ENCODE measurements around the gene KRTAP10-7.
"Not testable (repeated sequence)": the region's sequence is repeated elsewhere in the genome, so short reads cannot be mapped to it uniquely, and the experiment has no call there.

The KRTAP10-7 gene, protein sequence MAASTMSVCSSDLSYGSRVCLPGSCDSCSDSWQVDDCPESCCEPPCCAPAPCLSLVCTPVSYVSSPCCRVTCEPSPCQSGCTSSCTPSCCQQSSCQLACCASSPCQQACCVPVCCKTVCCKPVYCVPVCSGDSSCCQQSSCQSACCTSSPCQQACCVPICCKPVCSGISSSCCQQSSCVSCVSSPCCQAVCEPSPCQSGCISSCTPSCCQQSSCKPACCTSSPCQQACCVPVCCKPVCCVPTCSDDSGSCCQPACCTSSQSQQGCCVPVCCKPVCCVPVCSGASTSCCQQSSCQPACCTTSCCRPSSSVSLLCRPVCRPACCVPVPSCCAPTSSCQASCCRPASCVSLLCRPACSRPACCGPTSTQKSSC

DNA sequence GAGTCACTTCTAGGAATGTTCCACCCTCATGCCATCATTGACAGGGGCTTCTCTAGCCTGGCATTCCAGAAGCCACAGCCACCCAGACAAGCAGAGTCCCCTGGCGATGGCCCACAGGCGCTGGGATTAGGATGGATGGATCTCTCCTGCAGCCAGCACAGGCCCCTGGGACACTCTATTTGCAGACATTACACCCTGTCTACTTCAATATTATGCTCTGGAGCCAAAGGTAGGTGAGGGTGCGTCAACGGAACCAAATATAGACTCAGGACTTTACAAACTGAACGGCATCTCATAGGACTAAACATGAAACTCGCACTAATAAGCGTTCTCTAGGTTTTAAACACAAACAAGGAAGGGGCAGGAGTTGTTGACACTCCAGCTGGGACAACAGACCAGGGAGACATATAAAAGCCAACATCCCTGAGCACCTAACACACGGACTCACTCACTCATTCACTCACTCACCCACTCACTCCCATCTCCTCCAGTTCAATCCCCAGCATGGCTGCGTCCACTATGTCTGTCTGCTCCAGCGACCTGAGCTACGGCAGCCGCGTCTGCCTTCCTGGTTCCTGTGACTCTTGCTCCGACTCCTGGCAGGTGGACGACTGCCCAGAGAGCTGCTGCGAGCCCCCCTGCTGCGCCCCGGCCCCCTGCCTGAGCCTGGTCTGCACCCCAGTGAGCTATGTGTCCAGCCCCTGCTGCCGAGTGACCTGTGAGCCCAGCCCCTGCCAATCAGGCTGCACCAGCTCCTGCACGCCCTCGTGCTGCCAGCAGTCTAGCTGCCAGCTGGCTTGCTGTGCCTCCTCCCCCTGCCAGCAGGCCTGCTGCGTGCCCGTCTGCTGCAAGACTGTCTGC lies at the start of gene KRTAP10-7:
Gene KRTAP10-7 (plus strand): TSS at position 480 of the 861 bp plus-strand sequence. CDS start 25 bp downstream, at position 505.
- DNase-seq (ENCODE audit: low spot score), result not testable (repeated sequence)

DNA sequence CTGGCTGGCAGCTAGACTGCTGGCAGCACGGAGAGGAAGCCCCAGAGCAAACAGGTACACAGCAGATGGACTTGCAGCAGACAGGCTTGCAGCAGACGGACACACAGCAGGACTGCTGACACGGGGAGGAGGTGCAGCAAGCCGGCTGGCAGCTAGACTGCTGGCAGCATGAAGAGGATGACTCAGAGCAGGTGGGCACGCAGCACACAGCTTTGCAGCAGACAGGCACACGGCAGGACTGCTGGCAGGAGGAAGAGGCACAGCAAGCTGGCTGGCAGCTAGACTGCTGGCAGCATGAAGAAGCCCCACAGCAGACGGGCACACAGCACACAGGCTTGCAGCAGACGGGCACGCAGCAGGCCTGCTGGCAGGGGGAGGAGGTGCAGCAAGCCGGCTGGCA lies 49.6 kb upstream of the KRTAP10-7 start:
- DNase-seq (ENCODE audit: low spot score), result no peak

DNA sequence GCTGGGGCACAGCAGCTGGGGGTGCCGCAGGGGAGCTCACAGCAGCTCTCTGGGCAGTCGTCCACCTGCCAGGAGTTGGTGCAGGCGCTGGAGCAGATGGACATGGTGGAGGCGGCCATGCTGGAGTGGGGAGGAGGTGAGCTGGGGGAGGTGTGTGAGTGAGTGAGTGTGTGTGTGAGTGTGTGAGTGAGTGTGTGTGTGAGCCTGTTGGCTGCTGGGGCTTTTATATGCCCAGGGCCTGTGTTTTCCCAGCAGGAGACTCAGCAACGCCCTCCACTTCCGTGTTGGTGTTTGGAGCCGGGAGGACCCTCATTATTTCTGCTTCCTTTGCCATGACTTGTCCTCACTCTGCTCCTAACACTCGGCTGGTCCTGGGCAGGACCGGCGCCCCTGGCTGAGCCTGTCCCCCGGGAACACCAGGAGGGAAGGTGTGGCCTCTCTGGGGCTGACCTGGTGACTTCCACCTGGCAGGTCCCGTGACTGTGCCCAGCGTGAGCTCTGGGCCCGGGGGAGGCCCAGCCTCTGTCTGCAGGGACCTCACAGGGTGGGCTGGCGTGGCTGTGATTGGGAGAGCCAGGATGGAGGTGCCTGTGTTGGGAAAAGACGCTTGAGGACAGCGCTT lies 48.9 kb upstream of the KRTAP10-7 start, which contains the start of gene KRTAP10-2:
Gene KRTAP10-2 (minus strand): TSS at position 166 of the 622 bp plus-strand sequence. CDS start 47 bp downstream, at position 119.
- no peak for DNase-seq (ENCODE audit: low spot score)

DNA sequence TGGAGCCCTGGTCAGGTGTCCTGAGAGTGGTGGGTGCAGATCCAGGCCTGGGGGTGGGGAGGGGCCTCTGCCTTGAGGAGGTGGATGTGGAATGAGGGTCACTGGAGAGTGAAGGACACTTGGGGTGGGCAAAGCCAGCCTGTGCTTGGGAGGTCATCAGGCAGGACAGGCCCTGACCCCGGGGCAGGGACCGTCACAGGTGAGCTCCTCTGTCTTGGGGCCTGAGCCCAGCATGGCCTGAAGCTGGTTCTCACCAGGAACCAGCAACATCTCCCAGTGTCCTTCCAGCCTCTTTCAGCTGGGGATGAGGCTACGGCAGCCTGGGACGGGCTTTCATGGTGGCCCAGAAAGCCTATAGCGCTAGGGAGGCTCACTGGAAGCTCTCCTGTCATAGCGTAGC lies 48.3 kb upstream of the KRTAP10-7 start:
- no peak for DNase-seq (ENCODE audit: low spot score)

DNA sequence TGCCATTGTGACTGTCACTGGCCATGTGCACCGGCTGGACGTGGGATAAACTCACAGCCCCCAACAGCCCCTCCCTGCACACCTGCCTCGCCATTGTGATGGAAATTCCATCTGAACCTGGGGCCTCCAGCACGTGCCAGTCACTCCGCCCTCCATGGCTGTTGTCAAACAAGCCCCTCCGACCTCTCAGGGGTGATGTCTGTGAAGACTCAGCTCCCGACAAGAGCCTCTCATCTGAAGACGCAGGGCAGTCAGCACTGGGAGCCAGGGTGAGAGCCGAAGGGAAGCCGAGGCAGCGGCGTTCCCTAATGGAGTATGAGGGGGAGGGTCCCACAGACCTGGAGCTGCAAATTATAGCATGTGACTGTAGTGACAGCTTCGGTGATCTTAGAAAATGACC lies 47.7 kb upstream of the KRTAP10-7 start:
- no peak for DNase-seq (ENCODE audit: low spot score)

DNA sequence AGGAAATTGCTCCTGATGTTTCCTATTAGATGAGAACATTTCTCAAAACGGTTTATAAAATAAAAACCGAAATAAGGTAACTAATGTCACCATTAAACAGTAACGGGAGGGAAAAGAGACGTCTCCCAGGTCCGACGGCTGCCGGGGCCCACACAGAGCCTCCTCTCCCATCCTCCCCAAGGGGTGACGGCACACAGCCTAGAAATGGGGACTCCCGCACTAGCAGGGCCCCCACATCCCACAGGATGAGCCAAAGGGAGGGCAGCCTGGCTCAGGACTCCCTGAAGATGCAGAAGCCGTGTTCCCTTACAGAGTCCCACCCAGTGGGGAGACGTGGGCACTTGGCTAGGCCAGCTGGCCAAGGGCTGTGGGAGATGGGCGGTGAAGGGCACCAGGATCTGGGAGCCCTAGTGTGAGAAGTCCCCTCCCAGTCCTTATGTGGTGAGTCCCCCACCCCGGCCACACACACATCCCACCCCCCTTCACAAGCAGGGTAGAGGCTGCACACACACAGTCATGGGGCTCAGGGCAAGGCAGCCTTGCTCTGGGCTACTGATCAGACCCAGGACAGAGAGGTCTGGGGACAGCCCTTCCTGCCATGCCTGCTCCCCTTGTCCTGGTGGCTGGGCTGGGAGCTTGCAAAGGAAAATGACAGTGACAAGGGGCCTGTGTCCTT lies 45.1 kb upstream of the KRTAP10-7 start:
- no peak for DNase-seq (ENCODE audit: low spot score)

DNA sequence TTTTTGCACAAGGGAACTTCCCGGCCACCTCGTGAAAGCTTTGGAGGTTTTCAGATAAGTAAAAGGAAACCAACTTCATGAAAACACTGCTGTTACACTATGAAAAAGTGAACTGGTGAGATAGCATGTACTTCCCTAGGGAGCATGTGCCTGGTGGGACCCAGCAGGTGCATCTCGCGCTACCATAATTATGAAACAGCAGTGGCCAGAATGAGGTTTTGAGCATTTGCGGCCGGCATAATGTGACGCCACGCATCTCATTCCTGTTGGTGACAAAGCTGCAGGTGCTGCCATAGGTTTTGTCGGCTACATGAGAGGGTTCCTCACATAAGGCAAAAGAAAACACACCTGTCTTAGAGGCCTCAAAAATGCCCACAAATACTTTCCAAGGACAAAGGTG lies 43.5 kb upstream of the KRTAP10-7 start:
- DNase-seq (ENCODE audit: low spot score), result no peak

DNA sequence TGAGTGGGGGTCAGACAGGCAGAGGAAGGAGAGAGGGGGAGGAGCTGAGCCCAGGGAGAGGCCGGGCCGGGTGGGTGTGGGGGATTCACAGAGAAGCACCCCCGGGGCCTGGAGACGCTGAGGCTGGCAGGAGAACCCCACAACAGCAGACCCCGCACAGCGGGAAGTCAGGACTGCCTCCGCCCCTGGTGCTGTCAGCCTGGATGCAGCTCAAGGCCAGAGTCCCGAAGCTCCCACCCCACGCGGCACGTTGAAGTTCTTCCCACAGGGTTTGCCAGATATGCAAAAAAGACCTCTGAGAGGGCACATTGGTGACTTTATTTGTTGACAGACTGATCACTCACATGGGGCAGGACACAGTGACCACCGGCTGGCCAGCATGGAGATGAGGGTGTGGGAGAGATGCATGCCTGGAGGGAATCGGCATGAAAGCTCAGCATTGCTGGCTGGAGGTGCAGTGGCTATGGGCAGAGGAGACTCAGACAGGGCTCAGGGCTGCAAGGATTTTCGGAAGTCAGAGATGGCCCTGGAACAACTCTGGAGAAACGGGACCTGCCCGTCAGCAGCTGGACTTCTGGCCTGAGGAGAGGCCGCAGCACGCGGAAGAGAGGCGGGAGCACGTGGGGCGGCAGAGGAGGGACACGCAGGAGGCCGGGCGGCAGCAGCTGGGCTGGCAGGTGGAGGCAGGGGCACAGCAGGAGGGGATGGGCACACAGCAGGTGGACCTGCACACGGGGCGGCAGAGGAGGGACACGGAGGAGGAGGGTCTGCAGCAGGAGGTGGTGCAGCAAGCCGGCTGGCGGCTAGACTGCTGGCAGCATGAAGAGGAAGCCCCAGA lies 42.7 kb upstream of the KRTAP10-7 start:
- DNase-seq (ENCODE audit: low spot score), result no peak

DNA sequence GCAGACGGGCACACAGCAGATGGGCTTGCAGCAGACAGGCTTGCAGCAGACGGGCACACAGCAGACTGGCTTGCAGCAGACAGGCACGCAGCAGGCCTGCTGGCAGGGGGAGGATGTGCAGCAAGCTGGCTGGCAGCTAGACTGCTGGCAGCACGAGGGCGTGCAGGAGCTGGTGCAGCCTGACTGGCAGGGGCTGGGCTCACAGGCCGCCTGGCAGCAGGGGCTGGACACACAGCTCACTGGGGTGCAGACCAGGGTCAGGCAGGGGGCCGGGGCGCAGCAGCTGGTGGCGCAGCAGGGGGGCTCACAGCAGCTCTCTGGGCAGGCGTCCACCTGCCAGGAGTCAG lies 42.1 kb upstream of the KRTAP10-7 start:
- not testable (repeated sequence) for DNase-seq (ENCODE audit: low spot score)

DNA sequence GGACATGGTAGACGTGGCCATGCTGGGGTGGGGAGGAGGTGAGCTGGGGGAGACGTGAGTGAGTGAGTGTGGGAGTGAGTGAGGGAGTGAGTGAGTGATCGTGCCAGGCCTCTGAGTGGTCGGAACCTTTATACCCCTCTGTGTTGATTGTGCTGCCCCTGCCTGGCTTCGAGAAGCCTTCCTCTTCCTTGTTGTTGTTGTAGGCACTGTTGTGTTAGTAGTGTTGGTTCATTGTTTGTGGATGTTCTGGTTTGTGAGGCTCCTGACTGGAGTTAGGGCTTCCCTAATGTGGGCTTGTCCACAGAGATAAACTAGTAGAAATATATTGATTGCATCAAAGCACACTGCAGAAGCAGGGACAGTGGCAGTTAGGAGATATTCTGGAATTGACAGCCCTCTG lies 41.7 kb upstream of the KRTAP10-7 start, which contains the start of gene KRTAP10-3:
Gene KRTAP10-3 (minus strand): TSS at position 101 of the 400 bp plus-strand sequence. CDS start 80 bp downstream, at position 21.
- no peak for DNase-seq (ENCODE audit: low spot score)

DNA sequence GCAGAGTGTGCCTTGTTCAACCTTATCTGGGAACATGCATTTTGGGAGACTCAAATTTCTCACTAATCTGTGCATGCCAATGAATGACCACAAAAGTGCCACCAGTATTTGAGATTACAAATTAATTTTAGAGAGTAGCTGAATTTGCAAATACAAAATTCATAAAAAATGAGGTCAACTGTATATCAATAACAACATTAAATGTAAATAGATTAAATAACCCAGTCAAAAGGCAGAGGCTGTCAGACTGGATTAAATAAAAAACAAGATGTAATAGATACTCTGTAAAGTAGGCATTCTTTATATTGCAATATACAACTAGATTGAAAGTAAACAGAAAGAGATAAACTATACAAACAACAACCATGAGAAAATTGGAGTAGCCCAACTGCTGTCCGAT lies 36.3 kb upstream of the KRTAP10-7 start:
- no peak for DNase-seq (ENCODE audit: low spot score)

DNA sequence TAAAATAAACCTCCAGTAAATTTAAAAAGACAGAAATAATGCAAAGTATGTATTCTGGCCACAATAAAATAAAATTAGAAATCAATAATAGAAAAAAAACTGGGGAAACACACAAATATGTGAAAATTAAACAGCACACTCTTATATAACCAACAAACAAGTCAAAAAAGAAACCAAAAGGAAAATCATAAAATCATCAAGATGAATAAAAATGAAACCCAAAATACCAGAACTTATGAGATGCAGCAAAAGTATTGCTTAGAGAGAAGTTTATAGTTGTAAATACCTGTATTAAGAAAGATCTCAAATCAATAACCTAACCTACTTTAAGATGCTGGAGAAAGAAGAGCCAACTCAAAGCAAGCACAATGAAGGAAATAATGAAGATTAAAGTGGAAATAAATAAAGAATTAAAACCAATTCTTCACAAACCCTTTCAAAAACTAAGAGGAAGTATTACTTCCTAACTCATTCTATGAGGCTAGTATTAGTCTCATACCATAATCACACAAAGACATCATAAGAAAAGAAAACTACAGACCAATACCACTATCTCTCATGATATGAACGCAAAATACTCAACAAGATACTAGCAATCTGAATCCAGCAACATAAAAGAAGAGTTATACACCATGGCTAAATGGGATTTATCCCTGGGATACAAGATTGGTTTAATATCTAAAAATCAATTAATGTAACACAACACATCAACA lies 35.4 kb upstream of the KRTAP10-7 start:
- no peak for DNase-seq (ENCODE audit: low spot score)

DNA sequence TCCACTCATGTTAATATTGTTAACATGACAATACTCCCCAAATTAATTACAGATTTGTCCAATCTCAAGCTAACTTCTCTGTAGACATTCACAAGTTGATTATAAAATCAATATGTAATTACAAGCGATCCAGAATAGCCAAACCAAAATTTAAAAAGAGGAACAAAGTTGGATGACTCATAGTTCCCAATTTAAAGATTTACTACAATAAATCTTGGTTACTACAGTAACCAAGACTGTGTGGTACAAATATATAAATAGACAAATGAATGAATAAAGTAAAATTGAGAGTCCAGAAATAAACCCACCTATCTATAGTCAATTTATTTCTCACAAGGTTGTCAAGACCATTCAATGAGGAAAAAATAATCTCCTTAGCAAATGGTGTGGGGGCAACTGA lies 34.0 kb upstream of the KRTAP10-7 start:
- no peak for DNase-seq (ENCODE audit: low spot score)

DNA sequence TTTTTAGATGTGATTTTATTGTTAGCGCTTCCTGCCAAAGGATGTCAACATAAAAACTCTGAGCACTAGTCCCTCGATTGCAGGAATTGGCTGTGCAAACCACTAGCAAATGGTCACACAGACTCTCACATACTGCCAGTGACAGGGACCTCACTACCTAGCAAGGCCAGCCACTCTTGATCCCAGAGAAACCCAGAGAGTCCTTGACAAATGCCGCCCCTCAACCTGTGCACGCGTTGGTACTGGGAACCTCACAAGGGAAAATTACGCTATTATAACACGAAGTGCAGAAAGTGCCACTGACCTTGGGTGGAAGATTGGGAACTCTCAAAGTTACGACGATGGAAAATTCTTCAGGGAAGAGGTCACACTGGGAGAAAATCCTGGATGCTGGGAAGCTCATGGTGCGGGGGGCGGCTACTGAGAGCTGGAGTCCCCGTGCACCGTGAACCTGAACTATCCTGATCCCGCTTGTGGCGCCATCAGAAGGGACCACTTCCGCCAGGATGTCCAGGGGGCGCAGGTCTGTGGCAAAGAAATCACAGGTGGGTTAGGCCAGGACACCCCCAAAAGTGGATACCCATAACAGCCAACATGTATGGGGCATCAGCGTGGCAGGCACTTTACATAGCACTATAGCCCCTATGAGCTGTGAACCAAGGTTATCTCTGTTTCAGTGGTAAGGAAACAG lies 32.8 kb upstream of the KRTAP10-7 start:
- DNase-seq (ENCODE audit: low spot score), result no peak

DNA sequence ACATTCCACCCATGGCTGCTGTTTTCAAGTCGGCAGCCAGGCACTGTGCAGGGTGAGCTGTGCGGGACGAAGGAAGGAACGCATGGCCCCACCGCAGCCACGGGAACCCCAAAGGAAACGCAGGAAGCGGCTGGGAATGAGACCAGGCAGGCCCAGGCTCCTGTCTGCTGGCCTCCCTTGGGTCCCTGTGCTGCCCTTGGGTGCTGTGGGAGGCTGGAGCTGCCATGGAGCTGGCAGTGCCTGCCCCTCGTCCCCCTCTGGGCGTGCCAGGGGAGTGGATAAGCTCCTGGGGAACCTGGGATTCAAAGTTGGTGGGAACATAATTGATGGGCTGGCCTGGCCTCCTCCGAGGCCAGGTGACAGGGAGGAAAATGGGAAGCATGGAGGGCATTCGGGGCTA lies 32.1 kb upstream of the KRTAP10-7 start:
- DNase-seq (ENCODE audit: low spot score), result no peak

DNA sequence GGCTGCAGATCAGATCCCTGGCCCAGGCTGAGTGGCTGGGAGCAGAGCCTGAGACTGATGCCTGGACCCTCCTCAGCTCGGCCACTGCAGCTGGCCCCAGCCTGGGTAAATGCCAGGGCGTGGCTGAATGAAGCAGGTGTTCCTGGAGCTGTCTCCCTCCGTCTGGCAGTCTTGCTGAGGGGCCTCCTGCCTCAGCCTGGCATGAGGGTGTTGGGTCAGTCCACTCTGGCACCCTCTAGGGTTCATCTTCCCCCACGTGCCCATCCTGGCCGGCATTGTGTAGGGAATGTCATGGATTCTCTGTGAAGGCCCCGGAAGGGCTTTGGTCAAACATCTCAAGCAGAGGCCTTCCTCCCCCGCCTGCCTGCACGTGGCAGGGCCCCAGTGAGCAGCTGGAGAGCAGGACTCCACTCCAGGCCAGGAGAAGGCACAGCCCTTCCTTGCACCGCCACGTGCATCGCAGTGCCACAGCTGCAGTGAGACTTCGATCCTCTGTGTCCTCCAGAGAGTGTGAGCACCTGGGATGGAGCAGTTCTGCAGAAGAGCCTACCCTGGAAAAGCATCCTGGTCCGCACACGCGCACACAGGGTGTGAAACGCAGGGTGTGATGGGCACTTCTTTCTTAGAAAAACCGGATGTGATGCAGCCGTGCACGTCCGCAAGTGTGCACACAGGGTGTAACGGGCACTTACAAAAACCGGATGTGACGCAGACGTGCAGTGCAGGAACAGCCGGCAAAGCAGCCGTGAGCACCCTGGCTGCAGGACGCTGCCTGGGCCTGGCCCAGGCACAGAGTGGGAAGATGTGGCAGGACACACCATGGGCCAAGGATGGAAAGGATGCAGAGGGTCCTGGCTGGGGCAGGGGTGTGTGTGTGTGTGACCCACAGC lies 31.5 kb upstream of the KRTAP10-7 start:
- DNase-seq (ENCODE audit: low spot score), result no peak

DNA sequence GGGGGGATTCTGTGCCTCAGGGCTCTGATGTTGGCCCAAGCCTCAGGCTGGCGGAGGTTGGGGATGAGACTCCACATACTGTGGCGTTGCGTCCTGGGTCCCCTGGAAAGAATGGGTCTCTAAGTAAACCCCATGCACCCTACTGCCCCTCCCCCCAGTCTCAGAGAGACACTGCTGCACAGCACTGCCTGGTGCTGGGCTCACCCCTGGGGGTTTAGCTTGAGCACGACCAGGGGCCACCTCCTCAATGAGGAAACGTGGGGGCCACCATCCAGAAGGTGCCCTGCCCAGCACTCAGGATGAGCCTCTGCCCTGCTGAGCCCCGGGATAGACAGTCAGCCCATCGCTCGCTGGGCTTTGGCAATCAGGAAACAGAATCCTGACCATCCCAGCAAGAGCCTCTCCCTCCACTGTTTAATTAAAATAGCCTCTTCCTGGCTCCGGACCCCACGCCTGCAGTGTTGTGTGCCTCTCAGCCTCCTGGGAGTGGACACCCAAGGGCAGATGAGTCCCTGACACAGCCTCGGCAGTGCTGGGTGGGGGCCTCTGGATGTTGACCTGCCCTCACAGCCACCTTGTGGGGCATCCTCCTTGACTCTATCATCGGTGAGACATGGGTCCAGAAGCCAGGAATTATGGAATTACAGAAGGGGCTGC lies 30.4 kb upstream of the KRTAP10-7 start:
- DNase-seq (ENCODE audit: low spot score), result no peak

DNA sequence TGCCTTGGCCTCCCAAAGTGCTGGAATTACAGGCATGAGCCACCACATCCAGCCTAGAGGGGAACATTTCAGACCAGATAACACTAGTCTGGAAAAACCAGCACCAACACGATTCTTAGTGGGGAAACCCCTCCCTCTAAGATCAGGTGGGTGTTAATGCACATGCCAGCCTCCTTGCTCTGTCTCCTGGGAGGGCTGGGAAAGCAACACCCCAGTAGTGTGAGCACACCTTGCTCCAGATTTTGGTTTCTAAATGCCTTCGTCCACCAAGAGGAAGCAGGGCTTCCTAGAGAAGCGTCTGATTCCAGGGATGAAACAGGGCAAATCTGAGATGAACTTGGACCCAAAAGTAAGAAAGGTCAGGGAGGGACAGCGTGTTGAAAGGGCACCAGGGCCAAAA lies 29.1 kb upstream of the KRTAP10-7 start:
- DNase-seq (ENCODE audit: low spot score), result no peak
